OCI-LY7 (cell line): ENCODE data around the gene KIRREL3. TPM values are rescaled to one million over a fixed set of nuclear protein-coding genes. Genes with fewer than 3 reads are reported as not detected.

ENCODE experiments used
- BruUV-seq: library from RNA; stranded (reverse); fragments of 400-500 nt; replicated peaks from 2 replicates; lab custom pipeline; 2021; lab: Mats Ljungman, UMichigan
- CTCF ChIA-PET: fragments of 300-600 bp; sonication (Branson Sonifier 250); formaldehyde crosslinking; loops from one replicate; lab custom pipeline; 2022; ENCODE audit warnings: antibody characterized with exemption; ENCODE audit not compliant: unreplicated experiment; lab: Charles Lee
- POLR2A ChIA-PET: fragments of 300-600 bp; sonication (Branson Sonifier 250); formaldehyde crosslinking; loops from one replicate; lab custom pipeline; 2022; ENCODE audit warnings: antibody characterized with exemption; lab: Charles Lee
- DNase-seq: peaks from one replicate; pipeline ENCODE4 v3.0.0-alpha.2; 2015; ENCODE audit warnings: low spot score
- H2AFZ ChIP-seq: fragments of 200-600 bp; sonication (generic), shearing (Covaris generic); 2 replicates; pipeline ENCODE4 v1.6.1; 2014; ENCODE audit warnings: mild to moderate bottlenecking, antibody characterized with exemption, low read length, moderate library complexity
- H3K27ac ChIP-seq: fragments of 200-600 bp; sonication (generic); 2 replicates; pipeline ENCODE4 v1.5.1; 2014; ENCODE audit warnings: mixed run types, low read depth, mild to moderate bottlenecking, moderate library complexity, low read length, inconsistent platforms; ENCODE audit not compliant: poor library complexity, severe bottlenecking
- H3K36me3 ChIP-seq: fragments of 200-600 bp; sonication (generic); 2 replicates; pipeline ENCODE4 v1.6.1; 2014; ENCODE audit warnings: mild to moderate bottlenecking, antibody characterized with exemption, low read length, moderate library complexity, mixed read lengths; ENCODE audit not compliant: insufficient read depth
- H3K4me1 ChIP-seq: fragments of 200-600 bp; sonication (generic); 2 replicates; pipeline ENCODE4 v1.5.1; 2014; ENCODE audit warnings: mild to moderate bottlenecking, low read length; ENCODE audit not compliant: insufficient read depth, poor library complexity, severe bottlenecking
- H3K4me2 ChIP-seq: fragments of 200-600 bp; sonication (generic); 2 replicates; pipeline ENCODE4 v1.6.1; 2014; ENCODE audit warnings: mild to moderate bottlenecking, low read length
- H3K4me3 ChIP-seq: fragments of 200-600 bp; sonication (generic); 2 replicates; pipeline ENCODE4 v1.5.1; 2014; ENCODE audit warnings: mild to moderate bottlenecking, low read depth, low read length; ENCODE audit not compliant: poor library complexity, severe bottlenecking
- H3K79me2 ChIP-seq: fragments of 200-600 bp; sonication (generic); 2 replicates; pipeline ENCODE4 v1.6.1; 2016; ENCODE audit warnings: low read depth, mild to moderate bottlenecking, low read length, moderate library complexity, mixed read lengths; ENCODE audit not compliant: insufficient read depth
- H3K9me2 ChIP-seq: fragments of 200-600 bp; sonication (generic); 2 replicates; pipeline ENCODE4 v1.6.1; 2016; ENCODE audit warnings: mild to moderate bottlenecking, low read length, mixed read lengths; ENCODE audit not compliant: insufficient read depth
- H3K9me3 ChIP-seq: fragments of 200-600 bp; sonication (generic); 2 replicates; pipeline ENCODE4 v1.6.1; 2014; ENCODE audit warnings: mild to moderate bottlenecking, mixed run types, low read length, mixed read lengths
- H4K20me1 ChIP-seq: fragments of 200-600 bp; sonication (generic); 2 replicates; pipeline ENCODE4 v1.6.1; 2014; ENCODE audit warnings: mild to moderate bottlenecking, antibody characterized with exemption, low read length, moderate library complexity, mixed read lengths; ENCODE audit not compliant: insufficient read depth
- CTCF ChIP-seq: fragments of 200-600 bp; sonication (generic); conservative IDR thresholded peaks from 2 replicates; pipeline ENCODE4 v1.5.1; 2014; ENCODE audit warnings: mild to moderate bottlenecking, antibody characterized with exemption, low read length, moderate library complexity, mixed read lengths
- EZH2phosphoT487 ChIP-seq: fragments of 200-600 bp; sonication (generic); IDR thresholded peaks from 2 replicates; pipeline ENCODE4 v1.6.1; 2018; ENCODE audit warnings: low read depth, borderline replicate concordance, mild to moderate bottlenecking, mixed run types, antibody characterized with exemption, low read length, moderate library complexity, mixed read lengths
- intact Hi-C: fragments of 100-400 bp; cut with micrococcal nuclease; formaldehyde crosslinking; loops from one replicate; pipeline ENCODE4 v1.10.0; 2022; ENCODE audit not compliant: unreplicated experiment
- total RNA-seq, 2 experiments: library from RNA; depleted of rRNA in 1 of 2; stranded (reverse); fragments of >200 nt in 1 of 2; shearing (Covaris generic) in 1 of 2; gene quantifications; 2 replicates each; pipeline ENCODE4 v1.2.3, GENCODE V29; 2014 to 2022

KIRREL3 gene
- total RNA-seq, 2 experiments from 2014 or later, result not detected

GRCh38 chr11:126742582-126742981 is 258.0 kb downstream of the KIRREL3 start:
- no peaks in the 10 kb centered on the region for H3K4me1 ChIP-seq
- no peaks in the 10 kb centered on the region for H3K9me2 ChIP-seq
- intact Hi-C loops, result no loop called here
- no peak overlapping the region for H3K4me2 ChIP-seq
- no TSS peak for BruUV-seq
- H3K27ac ChIP-seq, result no peak overlapping the region
- no peak overlapping the region for H3K4me3 ChIP-seq
- no peaks in the 10 kb centered on the region for H3K9me3 ChIP-seq
- H2AFZ ChIP-seq, result no peak overlapping the region
- no peaks in the 10 kb centered on the region for H4K20me1 ChIP-seq
- no peaks in the 10 kb centered on the region for H3K79me2 ChIP-seq
- TF ChIP-seq EZH2phosphoT487 (no peak), CTCF (no peak)
- H3K36me3 ChIP-seq, result no peaks in the 10 kb centered on the region
- DNase-seq, result no peak
- ChIA-PET POLR2A (interaction anchor here (0.7 kb wide), 1 partner anchor 31 kb away, joined by 4 read pairs; no protein-coding TSS in a partner anchor), CTCF (interaction anchor here (1.0 kb wide), 1 partner anchor 12 kb away, joined by 3 read pairs; no protein-coding TSS in a partner anchor)

GRCh38 chr11:126740846-126741245 is 259.7 kb downstream of the KIRREL3 start:
- ChIA-PET POLR2A (no interaction called here), CTCF (no interaction called here)
- intact Hi-C loops, result no loop called here
- no peak overlapping the region for H2AFZ ChIP-seq
- H3K36me3 ChIP-seq, result no peaks in the 10 kb centered on the region
- BruUV-seq, result no TSS peak
- no peaks in the 10 kb centered on the region for H3K9me3 ChIP-seq
- no peak overlapping the region for H3K4me2 ChIP-seq
- DNase-seq, result no peak
- H3K4me3 ChIP-seq, result no peak overlapping the region
- no peaks in the 10 kb centered on the region for H3K79me2 ChIP-seq
- H3K9me2 ChIP-seq, result no peaks in the 10 kb centered on the region
- TF ChIP-seq CTCF (no peak), EZH2phosphoT487 (no peak)
- no peak overlapping the region for H3K27ac ChIP-seq
- H4K20me1 ChIP-seq, result no peaks in the 10 kb centered on the region
- no peaks in the 10 kb centered on the region for H3K4me1 ChIP-seq

- no peak overlapping the region for H2AFZ ChIP-seq
- no peak overlapping the region for H3K4me3 ChIP-seq
- H3K4me1 ChIP-seq, result no peaks in the 10 kb centered on the region
- no peaks in the 10 kb centered on the region for H4K20me1 ChIP-seq
- CTCF ChIA-PET, result no interaction called here
- H3K79me2 ChIP-seq, result no peaks in the 10 kb centered on the region
- no TSS peak for BruUV-seq
- H3K27ac ChIP-seq, result no peak overlapping the region
- H3K4me2 ChIP-seq, result no peak overlapping the region
- H3K36me3 ChIP-seq, result no peaks in the 10 kb centered on the region
- no peaks in the 10 kb centered on the region for H3K9me2 ChIP-seq
- no peaks in the 10 kb centered on the region for H3K9me3 ChIP-seq
- intact Hi-C loops, result no loop called here
- POLR2A ChIA-PET, result no interaction called here
- TF ChIP-seq CTCF, result no peak
- TF ChIP-seq EZH2phosphoT487, result no peak
- DNase-seq, result no peak
Observed at GRCh38 chr11:126739499-126740145, 260.9 kb downstream of the KIRREL3 start.
